CD4-positive, alpha-beta memory T cell (primary cell): ENCODE measurements around the gene STYXL1. TPM values are rescaled to one million over a fixed set of nuclear protein-coding genes. Genes with fewer than 3 reads are reported as not detected.

ENCODE experiments used
- CTCF ChIA-PET: fragments of 350-600 bp; sonication (Branson Sonifier 250); formaldehyde crosslinking; loops from one replicate; lab custom pipeline; 2021; ENCODE audit warnings: inconsistent platforms; ENCODE audit not compliant: partially characterized antibody; lab: Charles Lee
- POLR2A ChIA-PET: fragments of 350-600 bp; sonication (Branson Sonifier 250); formaldehyde crosslinking; loops from one replicate; lab custom pipeline; 2021; ENCODE audit not compliant: partially characterized antibody; lab: Charles Lee
- DNase-seq, 5 donors: peaks; one replicate each; pipeline versions ENCODE4 v3.0.0 to v3.0.0-alpha.2; 2020 to 2022; ENCODE audit warnings: mixed read lengths in 1 of 5
- H3K27ac ChIP-seq: one replicate; pipeline ENCODE4 v1.7.0; 2013; ENCODE audit warnings: low read depth, low read length
- H3K27me3 ChIP-seq: 2 replicates; pipeline ENCODE4 v1.7.0; 2013; ENCODE audit warnings: mild to moderate bottlenecking, low read length, moderate library complexity; ENCODE audit not compliant: insufficient read depth
- H3K36me3 ChIP-seq: 2 replicates; pipeline ENCODE4 v1.7.0; 2013; ENCODE audit warnings: mild to moderate bottlenecking, low read length, moderate library complexity; ENCODE audit not compliant: insufficient read depth
- H3K4me1 ChIP-seq: 2 replicates; pipeline ENCODE4 v1.7.0; 2013; ENCODE audit warnings: mild to moderate bottlenecking, low read length, moderate library complexity; ENCODE audit not compliant: insufficient read depth
- H3K4me3 ChIP-seq, 2 donors: one replicate each; pipeline ENCODE4 v1.7.0; 2013; ENCODE audit warnings: low read length in 2 of 2, mild to moderate bottlenecking in 1 of 2
- H3K9me3 ChIP-seq, 2 donors: one replicate each; pipeline ENCODE4 v1.7.0; 2013; ENCODE audit warnings: low read length in 2 of 2, control low read depth in 1 of 2; ENCODE audit not compliant: control insufficient read depth in 1 of 2
- H3K27ac Mint-ChIP-seq, 7 donors: one replicate each; pipeline ENCODE4 v1.8.0; 2020 to 2021; ENCODE audit warnings: mixed read lengths in 7 of 7, mild to moderate bottlenecking in 6 of 7, inconsistent platforms in 3 of 7, moderate library complexity in 3 of 7
- H3K27me3 Mint-ChIP-seq, 2 donors: one replicate each; pipeline ENCODE4 v1.8.0; 2020 to 2021; ENCODE audit warnings: mixed read lengths in 2 of 2
- H3K36me3 Mint-ChIP-seq, 2 donors: one replicate each; pipeline ENCODE4 v1.8.0; 2020 to 2021; ENCODE audit warnings: mixed read lengths in 2 of 2, inconsistent platforms in 1 of 2, mild to moderate bottlenecking in 1 of 2
- H3K4me1 Mint-ChIP-seq, 4 donors: one replicate each; pipeline ENCODE4 v1.8.0; 2020 to 2021; ENCODE audit warnings: mixed read lengths in 4 of 4, mild to moderate bottlenecking in 1 of 4
- H3K4me3 Mint-ChIP-seq, 8 donors: one replicate each; pipeline ENCODE4 v1.8.0; 2020 to 2021; ENCODE audit warnings: mixed read lengths in 8 of 8, mild to moderate bottlenecking in 7 of 8, moderate library complexity in 6 of 8, inconsistent platforms in 3 of 8
- H3K9me3 Mint-ChIP-seq, 8 donors: one replicate each; pipeline ENCODE4 v1.8.0; 2020 to 2021; ENCODE audit warnings: mixed read lengths in 8 of 8, mild to moderate bottlenecking in 5 of 8, inconsistent platforms in 3 of 8, moderate library complexity in 1 of 8
- intact Hi-C: fragments of 100-400 bp; cut with micrococcal nuclease; formaldehyde crosslinking; loops from one replicate; pipeline ENCODE4 v1.15.1; 2023
- polyA plus RNA-seq, 2 donors: library from polyadenylated mRNA; unstranded; fragments of 300-500 nt; fragmentation: Illumina TruSeq; gene quantifications; one replicate each; pipeline ENCODE4 v1.2.3, GENCODE V29; 2021
- total RNA-seq, 2 experiments: library from RNA; stranded (reverse); gene quantifications; one replicate each; pipeline ENCODE4 v1.2.3, GENCODE V29; 2021

Gene STYXL1
- total and polyA plus RNA-seq, 4 experiments from 2014 or later: 18.9 to 71.0 (median 33.7) TPM

DNA sequence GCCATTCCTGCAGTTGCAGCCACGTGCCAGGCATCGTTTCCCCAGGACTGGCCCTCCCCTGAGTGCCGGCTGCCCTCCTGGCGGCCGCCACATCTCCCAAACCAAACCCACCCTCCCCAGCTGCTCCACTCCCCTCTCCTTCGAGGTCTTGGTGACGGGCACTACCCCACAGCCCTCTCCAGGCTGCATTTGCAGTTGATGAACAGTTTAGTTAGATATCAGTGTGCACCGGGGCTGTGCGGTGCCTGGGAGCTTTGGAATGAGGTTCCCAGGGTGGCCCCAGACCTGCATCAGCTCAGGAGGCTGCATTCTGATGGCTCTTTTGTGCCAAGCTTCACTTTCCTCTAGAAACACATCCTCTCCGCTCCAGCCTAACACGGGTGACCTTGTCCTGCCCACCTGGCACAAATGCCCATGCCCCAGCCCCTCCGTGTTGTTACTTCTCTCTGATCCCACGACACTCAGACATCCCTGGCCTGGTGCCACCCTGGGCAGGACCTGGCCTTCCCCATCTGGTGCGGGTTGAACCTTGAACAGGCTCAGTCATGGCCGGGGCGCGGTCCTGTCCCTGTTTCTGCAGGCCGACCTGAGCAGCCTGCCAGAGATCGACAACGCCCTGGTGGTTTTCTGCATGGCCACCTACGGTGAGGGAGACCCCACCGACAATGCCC lies 67.9 kb downstream of the STYXL1 start:
- H3K36me3 Mint-ChIP-seq: peaks cover 0 to 21% of the 10 kb centered on the region in 2 donors
- no peaks in the 10 kb centered on the region for H3K27me3 ChIP-seq
- H3K27me3 Mint-ChIP-seq: no peaks in the 10 kb centered on the region
- ChIA-PET CTCF (no interaction called here), POLR2A (no interaction called here)
- intact Hi-C loops: no loop called here
- no peak overlapping the region for H3K27ac ChIP-seq
- H3K4me1 Mint-ChIP-seq: no peaks in the 10 kb centered on the region
- no peak for DNase-seq
- H3K27ac Mint-ChIP-seq: peak overlapping the region in 2 of 7 donors; percentile 66 to 76
- no peaks in the 10 kb centered on the region for H3K4me1 ChIP-seq
- H3K4me3 Mint-ChIP-seq: no peak overlapping the region
- H3K9me3 Mint-ChIP-seq: no peaks in the 10 kb centered on the region
- H3K36me3 ChIP-seq: peaks cover 3% of the 10 kb centered on the region
- H3K4me3 ChIP-seq: no peak overlapping the region
- H3K9me3 ChIP-seq: no peaks in the 10 kb centered on the region

DNA sequence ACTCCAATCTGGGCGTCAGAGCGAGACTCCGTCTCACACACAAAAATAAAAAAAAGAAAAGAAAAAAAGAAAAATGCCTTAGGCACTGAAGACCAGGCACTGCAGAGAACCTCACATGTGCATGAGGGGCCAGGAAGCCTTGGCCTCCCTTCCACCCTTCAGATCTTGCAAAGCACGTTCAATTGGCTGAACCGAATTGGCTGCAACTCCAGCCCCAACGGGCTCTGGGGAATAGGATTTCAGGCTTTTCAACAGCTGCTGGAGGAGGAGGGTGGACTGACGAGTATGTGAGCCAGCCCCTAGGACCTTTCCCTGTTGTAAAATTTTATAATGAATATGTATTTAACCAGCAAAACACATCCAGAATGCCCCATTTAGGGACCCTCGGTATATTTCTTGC lies 70.1 kb downstream of the STYXL1 start:
- Mint-ChIP-seq H3K4me3 (no peak overlapping the region), H3K36me3 (peaks cover 6 to 17% of the 10 kb centered on the region in 2 donors), H3K9me3 (no peaks in the 10 kb centered on the region), H3K27ac (no peak overlapping the region), H3K4me1 (no peaks in the 10 kb centered on the region), H3K27me3 (no peaks in the 10 kb centered on the region)
- H3K9me3 ChIP-seq: no peaks in the 10 kb centered on the region
- peaks cover 3% of the 10 kb centered on the region for H3K36me3 ChIP-seq
- ChIA-PET CTCF (no interaction called here), POLR2A (no interaction called here)
- no peaks in the 10 kb centered on the region for H3K4me1 ChIP-seq
- intact Hi-C loops: no loop called here
- H3K27me3 ChIP-seq: no peaks in the 10 kb centered on the region
- no peak overlapping the region for H3K27ac ChIP-seq
- DNase-seq: no peak
- no peak overlapping the region for H3K4me3 ChIP-seq

DNA sequence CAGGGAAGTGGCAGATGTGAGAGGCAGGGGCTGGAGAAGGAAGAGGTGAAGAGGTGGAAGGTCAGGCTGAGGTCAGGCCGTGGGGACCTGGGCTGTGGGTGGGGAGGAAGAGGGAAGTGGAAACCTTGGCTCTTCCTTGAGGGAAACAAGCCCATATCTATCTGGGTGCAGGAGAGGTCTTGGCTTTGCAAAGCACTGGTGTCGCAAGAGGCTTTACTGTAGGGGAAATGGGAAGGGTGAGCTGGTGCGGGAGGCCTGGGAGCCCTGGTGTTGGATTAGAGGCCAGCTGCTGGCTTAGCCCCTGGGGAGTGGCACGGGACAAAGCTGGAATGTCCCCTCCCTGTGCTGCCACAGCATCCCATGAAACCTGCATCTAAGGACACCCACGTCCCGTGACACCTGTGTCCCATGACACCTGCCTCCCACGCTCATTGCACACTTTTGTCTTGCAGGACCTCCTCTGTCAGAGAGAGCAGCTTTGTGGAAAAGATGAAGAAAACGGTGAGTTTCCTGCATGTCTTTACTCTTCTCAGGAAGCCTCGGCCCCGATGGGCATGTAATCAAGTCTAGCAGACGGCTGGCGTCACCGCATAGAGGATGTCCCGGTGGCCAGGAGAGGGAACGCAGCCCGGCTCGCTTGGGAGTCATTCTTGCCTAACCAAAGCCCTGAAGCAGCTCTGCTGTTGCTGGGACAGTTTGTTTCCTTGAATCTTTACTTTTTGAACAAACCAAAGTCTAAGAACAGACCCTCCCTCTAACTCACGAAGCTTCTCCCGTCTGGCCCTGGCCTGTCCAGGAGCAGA lies 75.6 kb downstream of the STYXL1 start:
- Histone ChIP-seq H3K27ac (no peak overlapping the region), H3K4me3 (no peak overlapping the region), H3K9me3 (no peaks in the 10 kb centered on the region), H3K4me1 (no peaks in the 10 kb centered on the region), H3K36me3 (no peaks in the 10 kb centered on the region), H3K27me3 (no peaks in the 10 kb centered on the region)
- Mint-ChIP-seq H3K4me1 (no peaks in the 10 kb centered on the region), H3K9me3 (no peaks in the 10 kb centered on the region), H3K27ac (peak overlapping the region in 2 of 7 donors; percentile 18 to 58), H3K4me3 (no peak overlapping the region), H3K27me3 (no peaks in the 10 kb centered on the region), H3K36me3 (peaks cover 11 to 19% of the 10 kb centered on the region in 2 donors)
- intact Hi-C loops: no loop called here
- CTCF ChIA-PET: interaction anchor here (0.8 to 1.4 kb wide), 2 partner anchors 8 to 15 kb away, joined by 3 read pairs; no protein-coding TSS in a partner anchor
- DNase-seq: no peak
- POLR2A ChIA-PET: no interaction called here

DNA sequence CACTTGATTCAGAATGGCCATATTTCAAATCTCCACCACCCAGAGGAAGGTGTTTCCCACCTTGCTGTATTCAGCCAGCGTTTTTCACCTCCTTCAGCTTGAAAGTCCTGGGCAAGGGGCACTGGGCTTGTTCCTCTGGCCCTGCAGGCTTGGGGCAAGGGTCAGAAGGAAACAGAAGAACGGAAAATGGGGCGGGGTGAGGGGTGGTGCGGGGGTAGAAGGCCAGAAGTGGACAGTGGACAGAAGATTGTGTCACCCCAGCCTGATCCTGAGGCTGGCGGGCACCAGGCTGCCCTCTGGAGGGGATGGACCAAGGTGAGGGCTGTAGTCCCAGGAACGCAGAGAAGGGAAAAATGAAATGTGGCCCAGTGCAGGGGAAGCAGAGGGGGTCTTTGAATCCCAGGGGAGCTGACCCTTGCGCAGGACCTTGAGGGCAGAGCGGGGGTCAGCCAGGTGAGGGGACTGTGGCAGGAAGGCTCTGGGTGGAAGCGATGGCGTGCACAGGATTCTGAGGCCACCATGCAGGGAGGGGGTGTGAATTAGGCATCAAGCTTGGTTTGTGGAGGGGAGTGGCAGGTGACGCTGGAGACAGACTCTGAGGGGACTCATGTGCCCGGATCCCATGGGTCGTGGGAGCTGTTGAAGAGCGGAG lies 76.4 kb downstream of the STYXL1 start:
- CTCF ChIA-PET: interaction anchor here (1.4 kb wide), 1 partner anchor 14 kb away, joined by 3 read pairs; no protein-coding TSS in a partner anchor
- Histone ChIP-seq H3K27me3 (no peaks in the 10 kb centered on the region), H3K27ac (no peak overlapping the region), H3K4me3 (no peak overlapping the region), H3K9me3 (no peaks in the 10 kb centered on the region), H3K4me1 (no peaks in the 10 kb centered on the region), H3K36me3 (no peaks in the 10 kb centered on the region)
- Mint-ChIP-seq H3K27me3 (no peaks in the 10 kb centered on the region), H3K9me3 (no peaks in the 10 kb centered on the region), H3K27ac (peak overlapping the region in 2 of 7 donors; percentile 18 to 58), H3K36me3 (peaks cover 11 to 22% of the 10 kb centered on the region in 2 donors), H3K4me3 (no peak overlapping the region), H3K4me1 (no peaks in the 10 kb centered on the region)
- DNase-seq: no peak
- intact Hi-C loops: no loop called here
- POLR2A ChIA-PET: no interaction called here

DNA sequence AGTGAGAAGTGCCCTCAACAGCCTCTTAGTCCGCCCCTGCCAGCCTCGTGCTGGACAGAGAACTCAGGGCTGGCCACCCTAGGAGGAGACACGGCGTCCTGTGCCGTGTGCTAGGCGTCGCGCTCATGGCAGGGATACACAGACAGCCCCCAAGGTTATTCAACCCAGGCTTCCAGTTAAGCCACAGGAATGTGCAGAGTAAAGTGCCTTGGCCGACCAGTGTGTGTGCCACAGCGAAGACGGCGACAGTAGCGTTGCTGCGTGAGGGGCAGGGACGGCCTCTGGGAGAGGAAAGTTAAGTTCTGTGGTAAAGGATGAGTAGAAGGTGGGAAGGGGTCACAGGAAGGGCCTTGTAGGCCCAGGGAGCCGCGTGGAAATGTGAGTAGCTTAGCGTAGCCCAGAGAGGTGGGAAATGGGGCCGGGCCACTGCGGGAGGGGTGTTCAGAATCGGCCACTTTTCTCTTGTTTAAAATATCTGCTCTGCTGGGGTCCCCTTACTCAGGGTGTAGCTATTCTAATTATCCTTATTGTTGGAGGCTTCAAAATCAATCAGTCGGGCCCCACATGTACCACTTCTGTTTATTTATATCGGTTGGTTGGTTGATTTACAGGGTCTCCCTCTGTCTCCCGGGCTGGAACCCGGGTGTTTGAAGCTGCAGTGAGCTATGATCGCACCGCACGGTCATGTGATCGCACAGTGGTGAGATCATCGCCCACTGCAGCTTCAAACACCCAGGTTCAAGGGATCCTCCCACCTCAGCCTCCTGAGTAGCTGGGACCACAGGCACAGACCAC lies 77.9 kb downstream of the STYXL1 start:
- intact Hi-C loops: no loop called here
- H3K9me3 ChIP-seq: no peaks in the 10 kb centered on the region
- POLR2A ChIA-PET: no interaction called here
- H3K36me3 ChIP-seq: no peaks in the 10 kb centered on the region
- Mint-ChIP-seq H3K4me1 (no peaks in the 10 kb centered on the region), H3K4me3 (no peak overlapping the region), H3K9me3 (no peaks in the 10 kb centered on the region), H3K27ac (peak overlapping the region in 1 of 7 donors; percentile 54), H3K36me3 (peaks cover 13 to 24% of the 10 kb centered on the region in 2 donors), H3K27me3 (no peaks in the 10 kb centered on the region)
- no peak overlapping the region for H3K27ac ChIP-seq
- H3K27me3 ChIP-seq: no peaks in the 10 kb centered on the region
- H3K4me1 ChIP-seq: no peaks in the 10 kb centered on the region
- no peak for DNase-seq
- CTCF ChIA-PET: no interaction called here
- no peak overlapping the region for H3K4me3 ChIP-seq

DNA sequence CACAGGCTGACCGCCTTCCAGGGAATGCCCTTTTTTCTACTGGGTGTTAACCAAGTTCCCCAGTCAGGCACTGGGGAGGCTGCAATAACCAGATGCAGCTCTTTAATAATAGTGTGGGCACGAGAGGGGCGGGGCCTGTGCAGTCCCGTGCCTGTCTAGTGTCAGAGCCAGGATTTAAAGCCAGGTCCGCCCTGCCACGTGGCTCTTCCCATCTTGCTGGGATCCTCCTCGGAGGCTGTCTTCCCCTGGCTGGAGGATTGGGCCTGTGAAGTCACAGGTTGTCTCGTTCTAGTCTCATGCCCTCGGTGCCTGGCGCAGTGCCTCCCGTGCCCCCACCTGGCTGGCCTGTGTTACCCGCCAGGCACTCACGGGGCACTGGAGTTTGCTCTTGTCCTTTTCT lies 78.6 kb downstream of the STYXL1 start:
- no peaks in the 10 kb centered on the region for H3K27me3 ChIP-seq
- H3K27me3 Mint-ChIP-seq: no peaks in the 10 kb centered on the region
- ChIA-PET POLR2A (no interaction called here), CTCF (no interaction called here)
- peaks cover 12 to 24% of the 10 kb centered on the region in 2 donors for H3K36me3 Mint-ChIP-seq
- H3K4me1 ChIP-seq: no peaks in the 10 kb centered on the region
- H3K27ac ChIP-seq: no peak overlapping the region
- no peak overlapping the region for H3K4me3 ChIP-seq
- no peaks in the 10 kb centered on the region for H3K9me3 Mint-ChIP-seq
- H3K4me1 Mint-ChIP-seq: no peaks in the 10 kb centered on the region
- peak overlapping the region in 2 of 7 donors; percentile 27 to 59 for H3K27ac Mint-ChIP-seq
- intact Hi-C loops: no loop called here
- H3K36me3 ChIP-seq: no peaks in the 10 kb centered on the region
- no peak overlapping the region for H3K4me3 Mint-ChIP-seq
- no peak for DNase-seq
- no peaks in the 10 kb centered on the region for H3K9me3 ChIP-seq
